Body of pancreas (tissue), 4 donors: Measurements from ENCODE around the gene UBE2E1. TPM values are rescaled to one million over a fixed set of nuclear protein-coding genes. Genes with fewer than 3 reads are reported as not detected.

Source experiments
- ATAC-seq: fragments of 150-250 bp; one replicate; pipeline ENCODE4 v1.9.1; 2016
- DNase-seq, 4 donors: peaks; one replicate each; pipeline ENCODE4 v3.0.0-alpha.2; 2019
- H3K27ac ChIP-seq, 4 donors: fragments of 200-600 bp; sonication (generic); 1 replicate in 3 of 4; 2 replicates in 1 of 4; pipeline versions ENCODE4 v1.5.1 to v1.6.1; 2016 to 2019; ENCODE audit warnings: mild to moderate bottlenecking in 1 of 4, mixed read lengths in 1 of 4, moderate library complexity in 1 of 4
- H3K27me3 ChIP-seq, 2 donors: fragments of 200-600 bp; sonication (generic); one replicate each; pipeline ENCODE4 v1.6.0; 2016; ENCODE audit warnings: mild to moderate bottlenecking in 1 of 2
- H3K36me3 ChIP-seq, 2 donors: fragments of 200-600 bp; sonication (generic); replicated peaks in 1 of 2; 2 replicates each; pipeline ENCODE4 v1.5.1; 2016; ENCODE audit warnings: low read depth in 2 of 2; ENCODE audit not compliant: insufficient read depth in 1 of 2
- H3K4me1 ChIP-seq: fragments of 200-600 bp; sonication (generic); one replicate; pipeline ENCODE4 v1.6.0; 2016
- H3K4me3 ChIP-seq, 2 donors: fragments of 200-600 bp; sonication (generic); 1 replicate in 1 of 2; 2 replicates in 1 of 2; pipeline ENCODE4 v1.5.1; 2016 to 2019
- H3K9me3 ChIP-seq, 3 donors: fragments of 200-600 bp; sonication (generic); 1 replicate in 2 of 3; 2 replicates in 1 of 3; pipeline ENCODE4 v1.5.1; 2016
- POLR2A ChIP-seq, 3 donors: fragments of 450-650 bp; IDR thresholded peaks; one replicate each; pipeline ENCODE4 v1.6.1; 2016; ENCODE audit warnings: antibody characterized with exemption in 3 of 3, mild to moderate bottlenecking in 2 of 3
- WGBS, 2 donors: methylation state at CpG; one replicate each; pipeline ENCODE4 v1.1.5; 2017; 5-methylcytosine and 5-hydroxymethylcytosine counted together
- intact Hi-C: fragments of 100-400 bp; cut with DNase I; formaldehyde crosslinking; loops from one replicate; pipeline ENCODE4 v1.15.1; 2023
- total RNA-seq, 2 donors: library from RNA; depleted of rRNA; stranded (reverse); fragments of >200 nt; gene quantifications; one replicate each; pipeline ENCODE4 v1.1.0, GENCODE V29; 2016
- TF ChIP-seq, protein P1 (sequence below), 7 experiments: fragments of 450-650 bp in 4 of 7; fragments of 200-600 bp in 3 of 7; sonication (generic) in 3 of 7; IDR thresholded peaks; one replicate each; pipeline ENCODE4 v1.5.1; 2016 to 2019; ENCODE audit warnings: antibody characterized with exemption in 7 of 7

The UBE2E1 gene
- total RNA-seq, 2 donors from 2014 or later: 21.1 to 30.9 TPM

DNA sequence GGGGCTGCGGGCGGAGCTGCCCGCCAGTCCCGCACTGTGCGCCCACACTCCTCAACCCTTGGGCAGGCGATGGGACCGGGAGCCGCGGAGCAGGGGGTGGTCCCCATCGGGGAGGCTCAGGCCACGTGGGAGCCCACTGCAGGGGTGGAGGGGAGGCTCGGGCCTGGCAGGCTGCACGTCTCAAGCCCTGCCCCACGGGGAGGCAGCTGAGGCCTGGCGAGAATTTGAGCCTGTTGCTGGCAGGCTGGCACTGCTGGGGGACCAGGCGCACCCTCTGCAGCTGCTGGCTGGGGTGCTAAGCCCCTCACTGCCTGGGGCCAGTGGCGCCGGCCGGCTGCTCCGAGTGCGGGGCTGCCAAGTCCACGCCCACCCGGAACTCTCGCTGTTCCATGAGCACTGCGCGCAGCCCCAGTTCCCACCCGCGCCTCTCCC, 76.7 kb downstream of the UBE2E1 start:
- Histone ChIP-seq H3K36me3 (no peaks in the 10 kb centered on the region), H3K4me3 (no peak overlapping the region), H3K27me3 (no peaks in the 10 kb centered on the region), H3K4me1 (peaks cover 7% of the 10 kb centered on the region), H3K9me3 (no peaks in the 10 kb centered on the region), H3K27ac (no peak overlapping the region)
- TF ChIP-seq, protein P1, sequence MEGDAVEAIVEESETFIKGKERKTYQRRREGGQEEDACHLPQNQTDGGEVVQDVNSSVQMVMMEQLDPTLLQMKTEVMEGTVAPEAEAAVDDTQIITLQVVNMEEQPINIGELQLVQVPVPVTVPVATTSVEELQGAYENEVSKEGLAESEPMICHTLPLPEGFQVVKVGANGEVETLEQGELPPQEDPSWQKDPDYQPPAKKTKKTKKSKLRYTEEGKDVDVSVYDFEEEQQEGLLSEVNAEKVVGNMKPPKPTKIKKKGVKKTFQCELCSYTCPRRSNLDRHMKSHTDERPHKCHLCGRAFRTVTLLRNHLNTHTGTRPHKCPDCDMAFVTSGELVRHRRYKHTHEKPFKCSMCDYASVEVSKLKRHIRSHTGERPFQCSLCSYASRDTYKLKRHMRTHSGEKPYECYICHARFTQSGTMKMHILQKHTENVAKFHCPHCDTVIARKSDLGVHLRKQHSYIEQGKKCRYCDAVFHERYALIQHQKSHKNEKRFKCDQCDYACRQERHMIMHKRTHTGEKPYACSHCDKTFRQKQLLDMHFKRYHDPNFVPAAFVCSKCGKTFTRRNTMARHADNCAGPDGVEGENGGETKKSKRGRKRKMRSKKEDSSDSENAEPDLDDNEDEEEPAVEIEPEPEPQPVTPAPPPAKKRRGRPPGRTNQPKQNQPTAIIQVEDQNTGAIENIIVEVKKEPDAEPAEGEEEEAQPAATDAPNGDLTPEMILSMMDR (IDR thresholded peaks at IDR 0.05): no peak
- no peak for TF ChIP-seq POLR2A (IDR thresholded peaks at IDR 0.05)
- no peak for DNase-seq
- intact Hi-C loops: no loop called here
- 97 to 98% methylated on average over 18 to 28 of the region's 28 CpGs for WGBS, 2 donors
- no peak for ATAC-seq

DNA sequence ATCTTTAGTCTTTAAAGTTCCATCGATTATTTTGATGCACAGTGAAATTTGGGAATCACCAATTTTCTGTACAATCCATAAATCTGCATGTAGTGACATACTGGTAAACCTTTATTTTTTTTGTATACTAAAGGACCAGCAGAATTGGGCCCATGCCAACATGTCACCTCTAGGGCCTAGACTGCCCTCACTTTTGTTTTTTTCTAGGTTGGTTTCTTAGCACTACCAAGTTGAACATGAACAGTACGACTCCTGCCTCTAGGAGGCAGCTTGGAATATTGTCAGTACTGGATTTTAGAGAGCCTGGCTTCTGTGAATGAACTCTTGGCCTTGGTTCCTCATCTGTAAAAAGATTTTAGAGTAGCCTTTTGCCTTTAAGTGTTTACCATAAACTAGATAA, 78.7 kb downstream of the UBE2E1 start:
- Histone ChIP-seq H3K27ac (no peak overlapping the region), H3K9me3 (no peaks in the 10 kb centered on the region), H3K4me1 (peaks cover 7% of the 10 kb centered on the region), H3K36me3 (no peaks in the 10 kb centered on the region), H3K27me3 (no peaks in the 10 kb centered on the region), H3K4me3 (no peak overlapping the region)
- no peak for TF ChIP-seq POLR2A (IDR thresholded peaks at IDR 0.05)
- TF ChIP-seq, protein P1 (IDR thresholded peaks at IDR 0.05): peak in 2 of 7 experiments; percentile 3 to 6
- no peak for ATAC-seq
- intact Hi-C loops: no loop called here
- peak in 1 of 4 donors; percentile 24 for DNase-seq
- 80 to 93% methylated on average over 2 of the region's 2 CpGs for WGBS, 2 donors

DNA sequence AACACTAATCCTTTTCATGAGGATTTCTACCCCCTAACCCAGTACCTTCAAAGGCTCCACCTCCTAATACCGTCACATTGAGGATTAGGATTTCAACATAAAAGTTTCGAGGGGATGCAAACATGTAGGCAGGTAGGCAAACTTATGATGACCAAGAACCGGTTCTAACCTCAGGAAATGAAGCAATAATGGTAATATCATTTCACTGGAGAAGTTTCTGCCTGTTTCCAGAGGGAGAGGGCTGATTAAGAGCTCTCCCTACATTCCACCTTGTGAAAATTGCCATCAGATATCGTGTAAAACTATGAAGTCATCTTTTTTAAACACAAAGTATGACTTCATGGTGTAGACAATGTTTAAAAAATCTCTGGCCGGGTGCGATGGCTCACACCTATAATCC, 79.5 kb downstream of the UBE2E1 start:
- Histone ChIP-seq H3K27ac (no peak overlapping the region), H3K4me3 (no peak overlapping the region), H3K9me3 (no peaks in the 10 kb centered on the region), H3K27me3 (no peaks in the 10 kb centered on the region), H3K36me3 (no peaks in the 10 kb centered on the region), H3K4me1 (peaks cover 7% of the 10 kb centered on the region)
- no peak for TF ChIP-seq POLR2A (IDR thresholded peaks at IDR 0.05)
- TF ChIP-seq, protein P1 (IDR thresholded peaks at IDR 0.05): no peak
- intact Hi-C loops: no loop called here
- DNase-seq (no peak), ATAC-seq (no peak)
- WGBS, 2 donors: 84 to 88% methylated on average over 6 of the region's 6 CpGs

GRCh38 chr3:23886311-23886710, 80.6 kb downstream of the UBE2E1 start:
- Histone ChIP-seq H3K9me3 (no peaks in the 10 kb centered on the region), H3K4me3 (no peak overlapping the region), H3K4me1 (no peaks in the 10 kb centered on the region), H3K27ac (no peak overlapping the region), H3K36me3 (no peaks in the 10 kb centered on the region), H3K27me3 (no peaks in the 10 kb centered on the region)
- TF ChIP-seq POLR2A (IDR thresholded peaks at IDR 0.05): no peak
- TF ChIP-seq, protein P1 (IDR thresholded peaks at IDR 0.05): no peak
- ATAC-seq: no peak
- WGBS, 2 donors: 92 to 99% methylated on average over 3 of the region's 3 CpGs
- intact Hi-C loops: no loop called here
- DNase-seq: no peak

DNA sequence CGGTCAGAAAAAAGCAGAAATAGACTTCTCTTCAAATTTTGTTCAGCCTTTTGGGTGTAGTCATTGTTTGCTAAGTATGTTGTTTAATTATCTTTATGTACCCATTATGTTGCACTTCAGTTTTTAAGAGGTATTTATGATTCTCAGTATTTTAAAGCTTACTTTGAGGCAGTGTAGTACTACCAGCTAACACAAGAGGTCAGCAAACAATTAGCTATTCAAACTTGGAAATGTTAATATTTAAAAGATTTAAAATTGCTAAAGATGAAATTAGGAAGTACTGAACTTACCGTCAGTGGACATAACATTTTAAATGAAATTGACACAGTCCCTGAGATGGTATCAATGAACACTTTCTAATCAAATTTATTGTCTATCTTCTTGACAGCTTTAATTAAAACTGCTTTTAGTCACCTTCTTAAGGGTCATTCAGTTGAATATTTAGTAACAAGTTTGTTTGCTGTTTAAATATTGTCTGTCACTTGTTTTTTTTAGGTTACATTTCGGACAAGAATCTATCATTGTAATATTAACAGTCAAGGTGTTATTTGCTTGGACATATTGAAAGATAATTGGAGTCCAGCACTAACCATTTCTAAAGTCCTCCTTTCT, 83.0 kb downstream of the UBE2E1 start:
- no peak overlapping the region for H3K4me3 ChIP-seq
- 36 to 48% methylated on average over 3 of the region's 3 CpGs for WGBS, 2 donors
- no peaks in the 10 kb centered on the region for H3K9me3 ChIP-seq
- DNase-seq (no peak), ATAC-seq (no peak)
- no peaks in the 10 kb centered on the region for H3K27me3 ChIP-seq
- TF ChIP-seq, protein P1 (IDR thresholded peaks at IDR 0.05): peak; percentile 47 to 97 (median 77)
- no peak for TF ChIP-seq POLR2A (IDR thresholded peaks at IDR 0.05)
- no peak overlapping the region for H3K27ac ChIP-seq
- no peaks in the 10 kb centered on the region for H3K4me1 ChIP-seq
- no peaks in the 10 kb centered on the region for H3K36me3 ChIP-seq
- intact Hi-C loops: no loop called here
